Brain (organoid and tissue), 1 donor: ENCODE results near the gene GRPEL2. TPM values are rescaled to one million over a fixed set of nuclear protein-coding genes. Genes with fewer than 3 reads are reported as not detected.

Experiments
- polyA plus RNA-seq: library from polyadenylated mRNA; stranded (reverse); fragments of 350-450 nt; fragmentation: Illumina TruSeq; extraction: RNeasy Lipid Tissue Mini Kit (QIAGEN cat#74804); gene quantifications from one replicate; pipeline ENCODE4 v1.2.3, GENCODE V29; 2015; ENCODE audit warnings: low read depth, low replicate concordance; ENCODE audit not compliant: insufficient read depth

The GRPEL2 gene
- polyA plus RNA-seq, 1 donor from 2014 or later, result 4.3 TPM

Other genes with a start within 250 kb of the GRPEL2 start
- gene ABLIM3, start 204.0 kb upstream of the GRPEL2 start, polyA plus RNA-seq, result 6.0 TPM
- gene AFAP1L1, start 73.6 kb upstream of the GRPEL2 start, polyA plus RNA-seq, result 6.2 TPM
- gene PCYOX1L, start 12.5 kb downstream of the GRPEL2 start, polyA plus RNA-seq, result 11.6 TPM
- not detected for gene IL17B, start 33.8 kb downstream of the GRPEL2 start, polyA plus RNA-seq
- 66.7 TPM for gene CSNK1A1, start 205.9 kb downstream of the GRPEL2 start, polyA plus RNA-seq
- 12.7 TPM for gene ARHGEF37, start 236.0 kb downstream of the GRPEL2 start, polyA plus RNA-seq